ENCODE results near the gene PBX1.

GRCh38 chr1:164683235-164683634, 124.3 kb downstream of the PBX1 start:
- TF ChIP-seq, protein P1, sequence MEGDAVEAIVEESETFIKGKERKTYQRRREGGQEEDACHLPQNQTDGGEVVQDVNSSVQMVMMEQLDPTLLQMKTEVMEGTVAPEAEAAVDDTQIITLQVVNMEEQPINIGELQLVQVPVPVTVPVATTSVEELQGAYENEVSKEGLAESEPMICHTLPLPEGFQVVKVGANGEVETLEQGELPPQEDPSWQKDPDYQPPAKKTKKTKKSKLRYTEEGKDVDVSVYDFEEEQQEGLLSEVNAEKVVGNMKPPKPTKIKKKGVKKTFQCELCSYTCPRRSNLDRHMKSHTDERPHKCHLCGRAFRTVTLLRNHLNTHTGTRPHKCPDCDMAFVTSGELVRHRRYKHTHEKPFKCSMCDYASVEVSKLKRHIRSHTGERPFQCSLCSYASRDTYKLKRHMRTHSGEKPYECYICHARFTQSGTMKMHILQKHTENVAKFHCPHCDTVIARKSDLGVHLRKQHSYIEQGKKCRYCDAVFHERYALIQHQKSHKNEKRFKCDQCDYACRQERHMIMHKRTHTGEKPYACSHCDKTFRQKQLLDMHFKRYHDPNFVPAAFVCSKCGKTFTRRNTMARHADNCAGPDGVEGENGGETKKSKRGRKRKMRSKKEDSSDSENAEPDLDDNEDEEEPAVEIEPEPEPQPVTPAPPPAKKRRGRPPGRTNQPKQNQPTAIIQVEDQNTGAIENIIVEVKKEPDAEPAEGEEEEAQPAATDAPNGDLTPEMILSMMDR (IDR thresholded peaks at IDR 0.05 in 2 of 3, conservative IDR thresholded peaks at IDR 0.05 in 1 of 3; ENCODE audit: control insufficient read depth in 2 of 3, extremely low read depth in 1 of 3, insufficient read depth in 1 of 3, low read depth in 3 of 3, low read length in 3 of 3): no peak
- TF ChIP-seq EP300 (IDR thresholded peaks at IDR 0.05; ENCODE audit: borderline replicate concordance in 1 of 2, control insufficient read depth in 1 of 2, low read depth in 2 of 2, low read length in 2 of 2) (no peak), CREB1 (IDR thresholded peaks at IDR 0.05; ENCODE audit: low read depth) (no peak), ATF3 (IDR thresholded peaks at IDR 0.05; ENCODE audit: borderline replicate concordance, extremely low read depth, low read depth, low read length) (no peak), TCF7 (IDR thresholded peaks at IDR 0.05; ENCODE audit: borderline replicate concordance) (no peak), SREBF2 (IDR thresholded peaks at IDR 0.05; ENCODE audit: low read length) (no peak), HDGF (IDR thresholded peaks at IDR 0.05) (no peak), POLR2AphosphoS5 (IDR thresholded peaks at IDR 0.05; ENCODE audit: low read length) (no peak), SMAD1 (IDR thresholded peaks at IDR 0.05; ENCODE audit: low read depth, partially characterized antibody) (no peak), BMI1 (IDR thresholded peaks at IDR 0.05; ENCODE audit: borderline replicate concordance) (no peak)
